GM12875 (cell line): ENCODE measurements around the gene MGAT5.

Experiments
- H3K4me3 ChIP-seq: one replicate; pipeline ENCODE4 v1.5.1; 2011; ENCODE audit warnings: low read depth, low read length, control low read depth
- CTCF ChIP-seq: IDR thresholded peaks from 2 replicates; pipeline ENCODE4 v1.5.1; 2011; ENCODE audit warnings: low read depth, mild to moderate bottlenecking, control low read depth, inconsistent platforms, low read length, moderate library complexity, borderline replicate concordance; ENCODE audit not compliant: insufficient read depth

The MGAT5 gene

DNA sequence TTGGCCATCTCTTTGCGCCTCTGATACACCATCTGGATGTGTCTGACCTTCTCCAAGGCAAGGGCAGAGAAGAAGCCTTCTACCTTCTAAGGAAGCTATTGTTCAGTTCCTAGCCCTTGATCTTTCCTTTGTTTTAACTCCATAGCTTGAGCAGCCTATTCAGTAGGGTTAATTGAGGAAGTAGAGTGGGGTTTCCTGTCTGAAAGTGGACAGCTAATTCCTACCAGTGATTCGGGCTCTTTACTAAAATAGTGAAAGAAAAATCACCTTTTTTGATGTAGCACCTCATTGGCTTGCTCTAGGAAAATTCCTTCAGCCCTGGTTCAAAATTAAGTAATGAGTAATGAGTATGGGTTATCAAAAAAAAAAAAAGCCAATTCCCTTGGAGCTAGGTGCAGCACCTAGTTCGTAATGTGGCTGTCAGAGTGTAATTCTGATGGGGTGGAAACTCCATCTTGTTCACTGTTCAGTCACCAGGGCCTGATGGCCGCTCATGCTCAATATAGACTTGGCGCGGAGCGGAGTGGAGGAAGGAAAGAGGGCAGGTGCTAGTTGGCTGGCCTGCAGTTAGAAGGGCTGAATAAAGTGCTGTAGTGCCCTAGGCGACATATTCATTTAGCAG is 2.9 kb upstream of the MGAT5 start:
- no peak for TF ChIP-seq CTCF
- H3K4me3 ChIP-seq = no peak overlapping the region

- no peak overlapping the region for H3K4me3 ChIP-seq
- TF ChIP-seq CTCF = no peak
Observed at GRCh38 chr2:134252092-134252750, 1.7 kb upstream of the MGAT5 start.

- H3K4me3 ChIP-seq = no peak overlapping the region
Observed at GRCh38 chr2:134253117-134253704, 661 bp upstream of the MGAT5 start.

GRCh38 chr2:134254824-134255223 is 952 bp downstream of the MGAT5 start:
- H3K4me3 ChIP-seq = peak overlapping the region; percentile 46
- no peak for TF ChIP-seq CTCF

More at GRCh38 chr2:134253117-134253704, 661 bp upstream of the MGAT5 start:
- TF ChIP-seq CTCF = no peak

DNA sequence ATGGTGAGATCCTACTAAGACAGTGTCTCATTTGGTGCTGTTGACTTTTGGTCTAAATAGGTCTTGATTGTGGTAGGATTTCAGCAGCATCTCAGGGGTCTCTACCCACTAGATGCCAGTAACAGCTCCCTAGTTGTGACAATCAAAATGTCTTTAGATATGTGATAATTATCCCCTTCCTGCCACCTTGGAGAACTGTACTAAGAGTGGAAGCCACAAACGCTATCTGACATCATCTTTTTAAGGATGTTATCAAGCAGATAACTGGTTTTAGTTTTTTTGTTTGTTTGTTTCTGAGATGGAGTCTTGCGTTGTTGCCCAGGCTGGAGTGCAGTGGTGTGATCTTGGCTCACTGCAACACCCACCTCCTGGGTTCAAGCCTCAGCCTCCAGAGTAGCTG is 3.1 kb downstream of the MGAT5 start:
- peak overlapping the region; percentile 34 for H3K4me3 ChIP-seq

GRCh38 chr2:134257509-134257908 is 3.6 kb downstream of the MGAT5 start:
- no peak for TF ChIP-seq CTCF
- H3K4me3 ChIP-seq = no peak overlapping the region

More for the DNA sequence above, 3.1 kb downstream of the MGAT5 start:
- no peak for TF ChIP-seq CTCF
